ENCODE measurements around the gene WDR7. TPM values are rescaled to one million over a fixed set of nuclear protein-coding genes. Genes with fewer than 3 reads are reported as not detected.

The WDR7 gene
- total RNA-seq, 4 donors from 2014 or later = 22.6 to 39.0 (median 31.2) TPM

DNA sequence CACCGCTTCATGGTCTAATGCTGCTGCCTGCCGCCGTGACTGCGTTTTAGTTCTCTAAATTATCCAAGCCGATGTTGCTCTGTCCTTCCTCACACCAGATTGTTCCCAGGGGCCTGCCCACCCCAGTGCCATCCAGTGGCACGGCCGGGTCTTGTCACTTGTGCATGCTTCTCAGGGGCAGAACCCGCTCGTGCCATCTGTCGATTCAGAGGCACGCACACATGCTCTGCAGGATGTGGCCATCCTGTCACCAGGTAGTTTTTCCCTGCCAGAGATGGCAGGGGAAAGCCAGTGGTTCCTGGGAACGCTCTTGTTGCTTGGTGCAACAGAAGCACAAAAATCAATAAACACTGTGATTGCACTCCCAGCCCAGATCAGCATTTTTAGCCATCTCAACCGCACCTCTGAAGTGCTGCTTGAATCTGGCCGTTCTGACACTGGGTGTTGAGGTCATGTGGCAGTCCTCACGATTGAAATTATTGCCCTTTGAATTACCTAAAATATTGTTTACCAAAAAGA, 376.1 kb downstream of the WDR7 start:
- 87 to 96% methylated on average over 15 of the region's 15 CpGs for WGBS, 2 donors
- no peak overlapping the region for H3K27ac ChIP-seq
- no peak overlapping the region for H3K4me3 ChIP-seq
- H3K4me1 ChIP-seq = no peaks in the 10 kb centered on the region
- no peak for TF ChIP-seq POLR2A (IDR thresholded peaks at IDR 0.05)
- TF ChIP-seq EP300 (IDR thresholded peaks at IDR 0.05) = no peak
- H3K27me3 ChIP-seq = no peaks in the 10 kb centered on the region
- no peak for DNase-seq (ENCODE audit: low spot score in 2 of 2)
- H3K9me3 ChIP-seq = no peaks in the 10 kb centered on the region
- peaks cover 0 to 66% (median 8%) of the 10 kb centered on the region in 3 donors for H3K36me3 ChIP-seq

DNA sequence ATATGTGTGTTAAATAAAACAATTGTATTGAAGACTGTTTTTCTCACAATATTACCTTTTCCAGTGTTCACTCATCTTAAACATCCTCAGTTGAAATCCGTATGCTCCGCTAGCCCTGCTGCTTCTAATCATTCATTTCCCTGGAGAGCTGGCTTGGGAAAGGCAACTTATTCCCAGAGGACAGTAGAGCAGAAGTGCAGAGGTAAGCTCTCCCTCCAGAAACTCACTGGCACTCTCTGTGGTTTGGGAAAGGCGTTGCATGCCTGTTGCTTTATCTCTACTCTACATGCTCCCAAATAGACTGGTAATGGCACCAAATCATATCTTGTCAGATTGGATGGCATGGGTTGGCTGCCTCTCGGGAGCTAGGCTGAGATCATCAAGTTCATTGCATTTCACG, 378.6 kb downstream of the WDR7 start:
- Histone ChIP-seq H3K27ac (no peak overlapping the region), H3K4me1 (no peaks in the 10 kb centered on the region), H3K9me3 (no peaks in the 10 kb centered on the region), H3K27me3 (no peaks in the 10 kb centered on the region), H3K36me3 (peaks cover 0 to 67% (median 8%) of the 10 kb centered on the region in 3 donors), H3K4me3 (no peak overlapping the region)
- no peak for DNase-seq (ENCODE audit: low spot score in 2 of 2)
- 92 to 94% methylated on average over 5 of the region's 5 CpGs for WGBS, 2 donors
- TF ChIP-seq EP300 (IDR thresholded peaks at IDR 0.05) = no peak
- no peak for TF ChIP-seq POLR2A (IDR thresholded peaks at IDR 0.05)
- TF ChIP-seq, protein P1, sequence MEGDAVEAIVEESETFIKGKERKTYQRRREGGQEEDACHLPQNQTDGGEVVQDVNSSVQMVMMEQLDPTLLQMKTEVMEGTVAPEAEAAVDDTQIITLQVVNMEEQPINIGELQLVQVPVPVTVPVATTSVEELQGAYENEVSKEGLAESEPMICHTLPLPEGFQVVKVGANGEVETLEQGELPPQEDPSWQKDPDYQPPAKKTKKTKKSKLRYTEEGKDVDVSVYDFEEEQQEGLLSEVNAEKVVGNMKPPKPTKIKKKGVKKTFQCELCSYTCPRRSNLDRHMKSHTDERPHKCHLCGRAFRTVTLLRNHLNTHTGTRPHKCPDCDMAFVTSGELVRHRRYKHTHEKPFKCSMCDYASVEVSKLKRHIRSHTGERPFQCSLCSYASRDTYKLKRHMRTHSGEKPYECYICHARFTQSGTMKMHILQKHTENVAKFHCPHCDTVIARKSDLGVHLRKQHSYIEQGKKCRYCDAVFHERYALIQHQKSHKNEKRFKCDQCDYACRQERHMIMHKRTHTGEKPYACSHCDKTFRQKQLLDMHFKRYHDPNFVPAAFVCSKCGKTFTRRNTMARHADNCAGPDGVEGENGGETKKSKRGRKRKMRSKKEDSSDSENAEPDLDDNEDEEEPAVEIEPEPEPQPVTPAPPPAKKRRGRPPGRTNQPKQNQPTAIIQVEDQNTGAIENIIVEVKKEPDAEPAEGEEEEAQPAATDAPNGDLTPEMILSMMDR (IDR thresholded peaks at IDR 0.05) = no peak

DNA sequence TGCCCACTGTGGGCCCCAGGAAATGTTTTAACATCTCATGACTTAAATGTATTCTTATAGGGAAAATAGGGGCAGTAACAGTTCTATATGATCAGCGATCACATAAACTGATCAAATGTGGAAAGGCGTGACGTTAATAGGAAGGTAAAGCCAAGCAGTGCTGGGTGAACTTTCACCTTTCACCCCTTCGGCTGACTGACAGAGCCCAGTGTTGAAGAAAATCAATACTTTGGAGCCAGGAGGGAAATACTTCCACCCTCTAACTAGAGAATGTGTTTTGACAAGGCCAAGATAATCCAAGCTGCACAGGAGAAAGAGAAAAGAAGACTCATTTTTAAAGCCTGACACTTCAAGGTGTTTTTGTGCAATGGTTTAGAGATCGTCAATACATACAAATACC, 379.3 kb downstream of the WDR7 start:
- Histone ChIP-seq H3K36me3 (peaks cover 0 to 67% (median 8%) of the 10 kb centered on the region in 3 donors), H3K9me3 (no peaks in the 10 kb centered on the region), H3K27ac (no peak overlapping the region), H3K27me3 (no peaks in the 10 kb centered on the region), H3K4me1 (no peaks in the 10 kb centered on the region), H3K4me3 (no peak overlapping the region)
- WGBS, 2 donors = 92 to 99% methylated on average over 5 of the region's 5 CpGs
- TF ChIP-seq EP300 (IDR thresholded peaks at IDR 0.05) (no peak), POLR2A (IDR thresholded peaks at IDR 0.05) (no peak)
- TF ChIP-seq, protein P1 (IDR thresholded peaks at IDR 0.05) = no peak
- DNase-seq (ENCODE audit: low spot score in 2 of 2) = no peak

DNA sequence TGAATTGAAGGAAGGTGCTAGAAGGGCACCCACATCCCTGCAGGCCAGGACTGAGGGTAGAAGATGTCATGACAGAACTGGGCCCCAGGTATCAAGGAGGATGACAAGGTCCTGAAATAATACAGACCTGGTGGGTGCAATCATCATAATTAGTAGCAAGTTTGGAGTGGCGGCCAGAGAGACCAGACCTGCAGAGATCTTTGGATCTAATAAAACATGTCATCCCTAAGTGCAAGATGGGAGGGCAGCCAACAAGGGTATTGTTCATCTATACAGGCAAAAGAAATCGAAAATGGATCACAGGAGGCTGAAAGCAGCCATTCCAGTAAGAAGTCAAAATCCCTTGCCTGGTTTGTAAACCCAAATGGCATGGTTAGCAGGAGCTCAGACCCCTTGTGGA, 384.4 kb downstream of the WDR7 start:
- no peak for TF ChIP-seq POLR2A (IDR thresholded peaks at IDR 0.05)
- TF ChIP-seq, protein P1 (IDR thresholded peaks at IDR 0.05) = no peak
- TF ChIP-seq EP300 (IDR thresholded peaks at IDR 0.05) = no peak
- no peak for DNase-seq (ENCODE audit: low spot score in 2 of 2)
- WGBS, 2 donors = 87 to 90% methylated on average over 2 of the region's 2 CpGs

DNA sequence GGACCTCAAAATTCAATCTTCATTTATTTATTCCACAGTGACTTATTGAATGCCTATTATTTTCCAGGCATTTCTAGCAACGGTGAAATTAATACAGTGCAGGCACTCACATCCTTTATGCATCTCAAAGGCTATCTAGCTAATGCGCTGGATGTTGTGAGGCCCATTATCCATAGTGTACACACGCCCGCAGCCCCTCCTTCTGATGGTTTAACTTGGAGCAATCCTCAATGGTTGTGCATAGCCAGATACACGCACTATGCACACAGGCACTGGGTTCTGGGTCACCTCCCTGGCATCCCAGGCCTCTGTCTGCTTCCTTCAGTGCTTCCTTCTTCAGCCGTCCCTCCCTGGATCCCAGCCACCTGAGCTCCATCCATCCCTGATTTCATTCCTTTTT, 387.2 kb downstream of the WDR7 start:
- no peaks in the 10 kb centered on the region for H3K9me3 ChIP-seq
- DNase-seq (ENCODE audit: low spot score in 2 of 2) = no peak
- TF ChIP-seq EP300 (IDR thresholded peaks at IDR 0.05) = no peak
- TF ChIP-seq POLR2A (IDR thresholded peaks at IDR 0.05) = no peak
- TF ChIP-seq, protein P1 (IDR thresholded peaks at IDR 0.05) = no peak
- H3K4me3 ChIP-seq = no peak overlapping the region
- H3K27ac ChIP-seq = no peak overlapping the region
- no peaks in the 10 kb centered on the region for H3K36me3 ChIP-seq
- no peaks in the 10 kb centered on the region for H3K4me1 ChIP-seq
- 67 to 75% methylated on average over 6 of the region's 6 CpGs for WGBS, 2 donors
- no peaks in the 10 kb centered on the region for H3K27me3 ChIP-seq

More for the DNA sequence above, 384.4 kb downstream of the WDR7 start:
- no peak overlapping the region for H3K27ac ChIP-seq
- H3K4me1 ChIP-seq = no peaks in the 10 kb centered on the region
- no peak overlapping the region for H3K4me3 ChIP-seq
- H3K9me3 ChIP-seq = no peaks in the 10 kb centered on the region
- H3K27me3 ChIP-seq = no peaks in the 10 kb centered on the region
- H3K36me3 ChIP-seq = peaks cover 0 to 20% (median 0%) of the 10 kb centered on the region in 3 donors

DNA sequence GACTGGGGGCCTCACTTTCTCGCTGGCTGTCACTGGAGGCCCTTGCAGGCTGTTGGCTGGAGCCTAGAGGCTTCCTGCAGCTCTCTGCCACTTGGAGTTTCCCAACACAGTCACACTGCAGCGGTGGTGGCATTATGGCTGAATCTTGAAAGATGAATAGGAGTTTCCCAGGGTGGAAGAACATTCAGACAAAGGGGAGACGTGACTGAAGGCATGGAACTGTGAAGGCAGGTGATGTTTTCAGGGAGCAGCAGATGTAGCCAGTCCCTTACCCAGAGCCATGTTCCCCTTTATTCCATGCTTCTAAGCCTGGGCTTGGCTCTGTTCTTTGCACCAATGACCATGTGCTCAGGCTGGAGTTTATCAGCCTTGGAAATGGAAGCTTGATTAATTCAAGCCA, 389.0 kb downstream of the WDR7 start:
- H3K27me3 ChIP-seq = no peaks in the 10 kb centered on the region
- no peak overlapping the region for H3K4me3 ChIP-seq
- DNase-seq (ENCODE audit: low spot score in 2 of 2) = no peak
- no peaks in the 10 kb centered on the region for H3K9me3 ChIP-seq
- no peaks in the 10 kb centered on the region for H3K4me1 ChIP-seq
- WGBS, 2 donors = 50 to 56% methylated on average over 3 of the region's 3 CpGs
- TF ChIP-seq, protein P1 (IDR thresholded peaks at IDR 0.05) = no peak
- H3K36me3 ChIP-seq = no peaks in the 10 kb centered on the region
- no peak overlapping the region for H3K27ac ChIP-seq
